ENCODE data around the gene PDLIM1. TPM values are rescaled to one million over a fixed set of nuclear protein-coding genes. Genes with fewer than 3 reads are reported as not detected.
"Not testable (repeated sequence)": the region's sequence is repeated elsewhere in the genome, so short reads cannot be mapped to it uniquely, and the experiment has no call there.

The PDLIM1 gene
- polyA plus RNA-seq, 1 experiment: 141 TPM

GRCh38 chr10:95211606-95212279, 79.1 kb downstream of the PDLIM1 start:
- H3K27me3 ChIP-seq (ENCODE audit: control insufficient read depth, insufficient read depth, low read length): no peaks in the 10 kb centered on the region
- ChIA-PET POLR2A (no interaction called here), CTCF (interaction anchor here (0.6 to 3.4 kb wide), 4 partner anchors 31 to 129 kb away, joined by 3 to 32 read pairs (median 4); no protein-coding TSS in a partner anchor)
- no peaks in the 10 kb centered on the region for H3K36me3 ChIP-seq (ENCODE audit: control insufficient read depth, insufficient read depth, low read length)
- H3K4me3 ChIP-seq (ENCODE audit: low read depth, low read length): no peak overlapping the region
- no peak for TF ChIP-seq CTCF (IDR thresholded peaks at IDR 0.05; ENCODE audit: insufficient read depth, low read depth, low read length)
- no peak for DNase-seq (ENCODE audit: low read depth)

- ChIA-PET CTCF (interaction anchor here (0.7 to 3.4 kb wide), 12 partner anchors 10 to 157 kb away, joined by 3 to 32 read pairs (median 4); no protein-coding TSS in a partner anchor), POLR2A (no interaction called here)
- Histone ChIP-seq H3K27me3 (ENCODE audit: control insufficient read depth, insufficient read depth, low read length) (no peaks in the 10 kb centered on the region), H3K4me3 (ENCODE audit: low read depth, low read length) (no peak overlapping the region), H3K36me3 (ENCODE audit: control insufficient read depth, insufficient read depth, low read length) (no peaks in the 10 kb centered on the region)
- no peak for TF ChIP-seq CTCF (IDR thresholded peaks at IDR 0.05; ENCODE audit: insufficient read depth, low read depth, low read length)
- no peak for DNase-seq (ENCODE audit: low read depth)
Measured at GRCh38 chr10:95209509-95210127, 81.2 kb downstream of the PDLIM1 start.

GRCh38 chr10:95208702-95209391, 82.0 kb downstream of the PDLIM1 start:
- Histone ChIP-seq H3K4me3 (ENCODE audit: low read depth, low read length) (no peak overlapping the region), H3K27me3 (ENCODE audit: control insufficient read depth, insufficient read depth, low read length) (no peaks in the 10 kb centered on the region), H3K36me3 (ENCODE audit: control insufficient read depth, insufficient read depth, low read length) (no peaks in the 10 kb centered on the region)
- TF ChIP-seq CTCF (IDR thresholded peaks at IDR 0.05; ENCODE audit: insufficient read depth, low read depth, low read length): peak; percentile 39; the same call in 1 of the 2 replicates
- DNase-seq (ENCODE audit: low read depth): no peak
- CTCF ChIA-PET: interaction anchor here (0.7 to 3.4 kb wide), 7 partner anchors 29 to 152 kb away, joined by 3 to 32 read pairs (median 5); no protein-coding TSS in a partner anchor
- POLR2A ChIA-PET: no interaction called here

- H3K4me3 ChIP-seq (ENCODE audit: low read depth, low read length); DNase-seq (ENCODE audit: low read depth); POLR2A ChIA-PET; H3K36me3 ChIP-seq (ENCODE audit: control insufficient read depth, insufficient read depth, low read length); H3K27me3 ChIP-seq (ENCODE audit: control insufficient read depth, insufficient read depth, low read length): not testable (repeated sequence)
- CTCF ChIA-PET: interaction anchor here (0.9 to 3.4 kb wide), 5 partner anchors 10 to 161 kb away, joined by 3 to 36 read pairs (median 6); no protein-coding TSS in a partner anchor
Measured at GRCh38 chr10:95202865-95203264, 87.9 kb downstream of the PDLIM1 start.

GRCh38 chr10:95201736-95202135, 89.1 kb downstream of the PDLIM1 start:
- Histone ChIP-seq H3K36me3 (ENCODE audit: control insufficient read depth, insufficient read depth, low read length) (no peaks in the 10 kb centered on the region), H3K27me3 (ENCODE audit: control insufficient read depth, insufficient read depth, low read length) (no peaks in the 10 kb centered on the region), H3K4me3 (ENCODE audit: low read depth, low read length) (no peak overlapping the region)
- CTCF ChIA-PET: interaction anchor here (0.8 to 3.4 kb wide), 8 partner anchors 9 to 174 kb away, joined by 3 to 36 read pairs (median 4); no protein-coding TSS in a partner anchor
- POLR2A ChIA-PET: no interaction called here
- TF ChIP-seq CTCF (IDR thresholded peaks at IDR 0.05; ENCODE audit: insufficient read depth, low read depth, low read length): peak; percentile 46
- no peak for DNase-seq (ENCODE audit: low read depth)
